HEK293T (cell line): ENCODE data around the gene IL1R2.
"Not testable (repeated sequence)": the region's sequence is repeated elsewhere in the genome, so short reads cannot be mapped to it uniquely, and the experiment has no call there.

ENCODE experiments used
- CTCF ChIA-PET: fragments of 350-600 bp; formaldehyde crosslinking; extraction: SDS; loops from one replicate; lab custom pipeline; 2021; ENCODE audit warnings: antibody characterized with exemption, inconsistent platforms; lab: Yijun Ruan, JAX
- POLR2A ChIA-PET: fragments of 350-600 bp; formaldehyde crosslinking; extraction: SDS; loops from one replicate; lab custom pipeline; 2020; ENCODE audit warnings: antibody characterized with exemption, inconsistent platforms; lab: Yijun Ruan, JAX
- DNase-seq: peaks from one replicate; pipeline ENCODE4 v3.0.0; 2012; ENCODE audit warnings: mixed read lengths; ENCODE audit errors: extremely low spot score
- ARNT ChIP-seq: fragments of 450-650 bp; IDR thresholded peaks from 2 replicates; pipeline ENCODE4 v1.6.1; 2017; ENCODE audit warnings: mild to moderate bottlenecking
- BHLHE40 ChIP-seq: fragments of 450-650 bp; IDR thresholded peaks from 2 replicates; pipeline ENCODE4 v1.6.1; 2016; ENCODE audit warnings: mild to moderate bottlenecking, moderate library complexity, borderline replicate concordance
- CTBP1 ChIP-seq: fragments of 450-650 bp; IDR thresholded peaks from 2 replicates; pipeline ENCODE4 v1.6.1; 2016; ENCODE audit warnings: borderline replicate concordance
- ELF4 ChIP-seq: fragments of 450-650 bp; IDR thresholded peaks from 2 replicates; pipeline ENCODE4 v1.6.1; 2017; ENCODE audit warnings: antibody characterized with exemption
- FOXA1 ChIP-seq: fragments of 450-650 bp; IDR thresholded peaks from 2 replicates; pipeline ENCODE4 v1.6.1; 2016; ENCODE audit warnings: mild to moderate bottlenecking
- FOXK2 ChIP-seq: fragments of 450-650 bp; IDR thresholded peaks from 2 replicates; pipeline ENCODE4 v1.6.1; 2016; ENCODE audit warnings: mild to moderate bottlenecking
- FOXM1 ChIP-seq: fragments of 450-650 bp; IDR thresholded peaks from 2 replicates; pipeline ENCODE4 v1.6.1; 2017; ENCODE audit warnings: mild to moderate bottlenecking, borderline replicate concordance
- HDGF ChIP-seq: fragments of 450-650 bp; IDR thresholded peaks from 2 replicates; pipeline ENCODE4 v1.6.1; 2017; ENCODE audit warnings: antibody characterized with exemption, borderline replicate concordance
- L3MBTL2 ChIP-seq: fragments of 450-650 bp; conservative IDR thresholded peaks from 2 replicates; pipeline ENCODE4 v1.6.1; 2016; ENCODE audit warnings: mild to moderate bottlenecking
- LEF1 ChIP-seq: fragments of 450-650 bp; IDR thresholded peaks from 2 replicates; pipeline ENCODE4 v1.6.1; 2017; ENCODE audit warnings: mild to moderate bottlenecking, borderline replicate concordance
- NFRKB ChIP-seq: fragments of 450-650 bp; IDR thresholded peaks from 2 replicates; pipeline ENCODE4 v1.6.1; 2016; ENCODE audit warnings: mild to moderate bottlenecking, moderate library complexity
- SP1 ChIP-seq: fragments of 450-650 bp; IDR thresholded peaks from 2 replicates; pipeline ENCODE4 v1.6.1; 2017
- SUZ12 ChIP-seq: fragments of 450-650 bp; IDR thresholded peaks from 2 replicates; pipeline ENCODE4 v1.6.1; 2016; ENCODE audit warnings: mild to moderate bottlenecking
- TARDBP ChIP-seq: fragments of 450-650 bp; IDR thresholded peaks from 2 replicates; pipeline ENCODE4 v1.6.1; 2016
- ZNF384 ChIP-seq: fragments of 450-650 bp; IDR thresholded peaks from 2 replicates; pipeline ENCODE4 v1.6.1; 2016
- TF ChIP-seq, protein P1 (sequence below): fragments of 450-650 bp; IDR thresholded peaks from 2 replicates; pipeline ENCODE4 v1.6.1; 2016

The IL1R2 gene

DNA sequence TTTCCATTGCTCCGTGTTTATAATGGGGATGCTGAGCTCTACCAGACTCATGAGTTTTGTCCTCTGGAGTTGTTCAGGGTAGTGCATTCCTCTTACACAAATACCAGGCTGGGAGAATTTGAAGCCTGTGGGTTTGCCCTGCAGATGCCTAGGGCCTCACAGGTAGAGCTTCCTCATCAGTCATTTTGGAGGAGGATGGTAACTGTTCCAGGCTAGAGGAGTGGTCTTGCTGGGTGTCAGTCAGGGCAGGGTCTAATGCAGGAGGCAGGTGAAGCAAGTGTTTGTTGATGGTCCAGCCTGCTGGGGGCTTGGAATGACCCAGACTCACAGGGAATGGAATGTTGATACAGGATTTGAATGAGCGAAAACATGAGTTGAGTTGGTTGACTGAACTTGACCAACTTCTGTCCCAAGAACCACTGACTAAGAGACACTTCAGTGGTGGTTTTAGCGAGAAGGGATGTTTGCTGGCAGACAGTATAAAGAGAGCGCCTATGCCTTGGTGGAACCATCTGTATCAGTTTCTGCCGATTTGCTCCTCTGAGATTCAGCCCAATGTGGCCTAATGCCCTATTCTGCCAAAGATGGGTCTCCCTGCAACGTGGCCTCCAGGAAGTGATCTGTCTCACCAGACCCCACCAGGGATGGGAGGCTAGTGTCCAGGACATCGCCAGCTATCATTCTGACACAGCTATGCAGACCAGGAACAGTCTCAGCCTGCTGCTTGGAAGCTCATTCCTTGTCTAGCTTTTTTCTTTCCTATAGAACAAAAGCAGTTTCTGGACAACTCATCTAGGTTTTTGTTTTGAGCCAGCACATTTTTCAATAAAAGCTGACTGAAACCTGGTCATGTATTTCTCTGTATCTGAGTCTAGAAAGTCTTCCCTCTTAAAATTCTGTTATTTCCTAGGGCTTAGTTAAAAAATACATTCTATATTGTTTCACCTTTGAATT lies 9.3 kb downstream of the IL1R2 start:
- ChIA-PET CTCF (no interaction called here), POLR2A (interaction anchor here (0.5 kb wide), 1 partner anchor 374 kb away, joined by 3 read pairs; no protein-coding TSS in a partner anchor)
- no peak for TF ChIP-seq SUZ12
- no peak for TF ChIP-seq ELF4
- no peak for TF ChIP-seq BHLHE40
- no peak for TF ChIP-seq SP1
- no peak for DNase-seq

DNA sequence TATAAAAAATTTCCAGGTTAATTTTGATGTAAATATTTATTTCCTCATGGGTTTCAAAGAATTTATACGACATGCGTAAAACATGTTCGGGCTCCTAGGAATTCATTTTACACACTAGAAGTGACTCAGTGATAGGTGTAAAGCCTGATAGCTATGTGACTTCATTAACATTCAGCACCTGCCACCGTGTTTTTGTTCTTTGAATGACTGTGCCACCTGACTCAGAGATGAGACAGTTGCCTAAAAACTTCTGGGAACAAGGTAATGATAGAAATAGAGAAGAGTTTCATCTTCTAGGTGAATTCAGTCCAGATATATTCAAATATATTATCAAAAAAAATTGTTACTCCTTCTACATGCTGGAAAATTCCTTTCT lies 10.0 kb downstream of the IL1R2 start:
- no peak for TF ChIP-seq FOXA1
- no peak for TF ChIP-seq HDGF
- no peak for TF ChIP-seq ARNT
- no peak for TF ChIP-seq TARDBP
- TF ChIP-seq BHLHE40: no peak
- TF ChIP-seq L3MBTL2: no peak
- no peak for TF ChIP-seq SUZ12
- TF ChIP-seq FOXK2: no peak
- TF ChIP-seq NFRKB: no peak
- TF ChIP-seq, protein P1, sequence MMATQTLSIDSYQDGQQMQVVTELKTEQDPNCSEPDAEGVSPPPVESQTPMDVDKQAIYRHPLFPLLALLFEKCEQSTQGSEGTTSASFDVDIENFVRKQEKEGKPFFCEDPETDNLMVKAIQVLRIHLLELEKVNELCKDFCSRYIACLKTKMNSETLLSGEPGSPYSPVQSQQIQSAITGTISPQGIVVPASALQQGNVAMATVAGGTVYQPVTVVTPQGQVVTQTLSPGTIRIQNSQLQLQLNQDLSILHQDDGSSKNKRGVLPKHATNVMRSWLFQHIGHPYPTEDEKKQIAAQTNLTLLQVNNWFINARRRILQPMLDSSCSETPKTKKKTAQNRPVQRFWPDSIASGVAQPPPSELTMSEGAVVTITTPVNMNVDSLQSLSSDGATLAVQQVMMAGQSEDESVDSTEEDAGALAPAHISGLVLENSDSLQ: no peak
- no peak for TF ChIP-seq FOXM1
- TF ChIP-seq LEF1: no peak
- TF ChIP-seq ZNF384: no peak
- no peak for TF ChIP-seq CTBP1
- no peak for TF ChIP-seq ELF4
- no peak for TF ChIP-seq SP1
- DNase-seq: no peak
- ChIA-PET CTCF (no interaction called here), POLR2A (no interaction called here)

DNA sequence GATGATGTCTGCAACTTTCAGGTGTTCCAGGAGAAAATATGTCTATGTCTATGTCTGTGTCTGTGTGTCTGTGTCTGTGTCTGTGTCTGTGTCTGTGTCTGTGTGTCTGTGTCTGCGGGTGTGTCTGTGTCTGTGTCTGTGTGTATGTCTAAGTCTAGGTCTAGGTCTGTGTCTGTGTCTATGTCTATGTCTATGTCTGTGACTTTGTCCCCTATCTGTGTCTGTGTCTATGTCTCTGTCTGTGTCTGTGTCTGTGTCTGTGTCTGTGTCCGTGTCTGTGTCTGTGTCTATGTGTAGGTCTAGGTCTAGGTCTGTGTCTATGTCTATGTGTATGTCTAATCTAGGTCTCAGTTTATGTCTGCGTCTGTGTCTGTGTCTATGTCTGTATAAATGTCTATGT lies 10.5 kb downstream of the IL1R2 start:
- ChIA-PET CTCF (no interaction called here), POLR2A (no interaction called here)
- TF ChIP-seq ARNT: no peak
- TF ChIP-seq TARDBP: no peak
- no peak for TF ChIP-seq CTBP1
- no peak for TF ChIP-seq FOXA1
- TF ChIP-seq, protein P1: no peak
- TF ChIP-seq ZNF384: no peak
- no peak for TF ChIP-seq LEF1
- DNase-seq: no peak

GRCh38 chr2:102002909-102003308 lies 11.1 kb downstream of the IL1R2 start:
- POLR2A ChIA-PET, DNase-seq, CTCF ChIA-PET: not testable (repeated sequence)

DNA sequence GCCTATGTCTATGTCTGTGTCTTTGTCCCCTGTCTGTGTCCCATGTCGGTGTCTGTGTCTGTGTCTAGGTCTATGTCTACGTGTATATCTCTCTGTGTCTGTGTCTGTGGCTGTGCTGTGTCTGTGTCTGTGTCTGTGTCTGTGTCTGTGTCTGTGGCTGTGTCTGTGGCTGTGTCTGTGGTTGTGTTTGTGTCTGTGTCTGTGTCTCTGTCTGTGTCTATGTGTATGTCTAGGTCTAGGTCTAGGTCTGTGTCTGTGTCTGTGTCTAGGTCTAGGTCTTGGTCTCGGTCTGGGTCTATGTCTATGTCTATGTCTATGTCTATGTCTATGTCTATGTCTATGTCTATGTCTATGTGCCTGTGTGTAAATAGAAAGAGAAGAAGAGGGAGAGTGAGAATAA lies 11.9 kb downstream of the IL1R2 start:
- CTCF ChIA-PET: no interaction called here
- TF ChIP-seq ARNT (no peak), SUZ12 (no peak), ZNF384 (no peak), LEF1 (no peak), NFRKB (no peak), SP1 (no peak), FOXK2 (no peak), L3MBTL2 (no peak), FOXM1 (no peak), BHLHE40 (no peak), HDGF (no peak), FOXA1 (no peak), TARDBP (no peak), CTBP1 (no peak)
- TF ChIP-seq, protein P1: no peak
- POLR2A ChIA-PET: no interaction called here
- DNase-seq: no peak

DNA sequence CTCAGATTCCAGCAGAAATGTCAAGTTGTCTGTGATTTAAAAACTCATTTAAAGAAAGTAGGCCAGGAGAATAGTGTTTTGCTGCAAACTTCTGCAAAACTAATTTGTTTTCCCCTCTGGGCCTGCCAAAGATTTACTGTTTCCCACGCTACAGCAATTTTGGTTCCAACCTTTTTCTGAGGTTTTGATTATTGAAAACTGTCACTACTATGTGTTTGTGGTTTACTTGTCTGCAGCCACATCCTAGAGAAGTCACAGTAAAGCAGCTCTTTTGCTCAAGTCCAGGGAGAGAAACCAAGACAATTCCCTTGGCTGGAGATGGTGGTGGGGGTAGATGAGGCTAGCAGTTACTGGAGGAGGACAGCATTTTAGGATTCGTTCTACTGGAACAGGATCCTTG lies 12.8 kb downstream of the IL1R2 start:
- CTCF ChIA-PET: interaction anchor here (1.0 kb wide), 1 partner anchor 236 kb away, joined by 3 read pairs; no protein-coding TSS in a partner anchor
- DNase-seq: no peak
- POLR2A ChIA-PET: no interaction called here

DNA sequence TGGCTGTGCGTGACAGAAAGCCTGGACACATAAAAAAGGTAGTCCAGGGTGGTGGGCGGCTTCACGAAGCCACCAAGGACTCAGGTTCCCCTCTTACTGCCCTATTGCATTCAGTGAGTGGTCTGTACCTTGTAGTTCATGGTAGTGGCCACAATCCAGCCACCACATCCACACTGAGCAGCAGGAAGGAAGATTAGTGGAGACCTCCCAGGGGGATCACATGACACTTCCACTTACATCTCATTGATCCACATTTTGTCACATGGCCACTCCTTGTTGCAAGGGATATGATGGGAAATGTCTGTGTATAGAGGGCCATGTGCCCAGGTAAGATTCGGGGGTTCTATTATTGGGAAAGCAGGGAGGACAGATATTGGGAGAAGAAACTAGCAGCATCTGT lies 13.7 kb downstream of the IL1R2 start:
- DNase-seq: no peak
- ChIA-PET CTCF (interaction anchor here (1.1 to 2.5 kb wide), 3 partner anchors 15 to 235 kb away, joined by 3 to 14 read pairs (median 14); no protein-coding TSS in a partner anchor), POLR2A (no interaction called here)
- TF ChIP-seq FOXA1 (no peak), TARDBP (no peak), FOXM1 (no peak), BHLHE40 (no peak), SUZ12 (no peak), SP1 (no peak), LEF1 (no peak), NFRKB (no peak), L3MBTL2 (no peak), ARNT (no peak), CTBP1 (no peak), ELF4 (no peak), HDGF (no peak), ZNF384 (no peak), FOXK2 (no peak)
- TF ChIP-seq, protein P1: no peak

More for the DNA sequence above, 12.8 kb downstream of the IL1R2 start:
- TF ChIP-seq ARNT: no peak
